HepG2 (cell line): Measurements from ENCODE around the gene TTLL4. TPM values are rescaled to one million over a fixed set of nuclear protein-coding genes. Genes with fewer than 3 reads are reported as not detected.

Experiments used
- ATM ChIP-seq: fragments of 450-650 bp; IDR thresholded peaks from 2 replicates; pipeline ENCODE4 v1.7.1; 2017; ENCODE audit warnings: mild to moderate bottlenecking, borderline replicate concordance
- CBX2 ChIP-seq, 2 experiments: fragments of 200-600 bp in 1 of 2; sonication (generic); formaldehyde crosslinking in 1 of 2; IDR thresholded peaks; 2 replicates each; pipeline versions ENCODE4 v1.7.0 to v1.8.1; 2018 to 2022; ENCODE audit warnings: low read depth in 2 of 2, low read length in 1 of 2, mild to moderate bottlenecking in 1 of 2, missing genetic modification reagents in 1 of 2
- ERF ChIP-seq: IDR thresholded peaks from 2 replicates; pipeline ENCODE4 v1.6.1; 2018; ENCODE audit warnings: missing biosample characterization, missing genetic modification reagents
- MYNN ChIP-seq: sonication (generic); formaldehyde crosslinking; IDR thresholded peaks from 2 replicates; pipeline ENCODE4 v1.4.0; 2020; ENCODE audit warnings: mild to moderate bottlenecking, low read depth, missing genetic modification reagents
- NCOR1 ChIP-seq: fragments of 200-600 bp; sonication (generic); IDR thresholded peaks from 2 replicates; pipeline ENCODE4 v1.7.0; 2017; ENCODE audit warnings: antibody characterized with exemption, low read length, borderline replicate concordance
- NFRKB ChIP-seq: fragments of 450-650 bp; IDR thresholded peaks from 2 replicates; pipeline ENCODE4 v1.6.1; 2017
- NR2F2 ChIP-seq: IDR thresholded peaks from 2 replicates; pipeline ENCODE4 v1.6.1; 2012; ENCODE audit warnings: low read depth, inconsistent platforms, borderline replicate concordance
- RAD21 ChIP-seq: fragments of 450-650 bp; formaldehyde crosslinking; IDR thresholded peaks from 2 replicates; pipeline ENCODE4 v1.5.0; 2020; ENCODE audit warnings: mild to moderate bottlenecking
- SALL2 ChIP-seq: sonication (generic); formaldehyde crosslinking; IDR thresholded peaks from 2 replicates; pipeline ENCODE4 v1.8.1; 2023; ENCODE audit warnings: mild to moderate bottlenecking, missing genetic modification reagents, inconsistent platforms
- SCMH1 ChIP-seq: sonication (generic); formaldehyde crosslinking; IDR thresholded peaks from 2 replicates; pipeline ENCODE4 v1.9.0; 2021; ENCODE audit warnings: missing genetic modification reagents, mild to moderate bottlenecking, borderline replicate concordance
- SMARCE1 ChIP-seq: fragments of 450-650 bp; IDR thresholded peaks from 2 replicates; pipeline ENCODE4 v1.6.1; 2017; ENCODE audit warnings: borderline replicate concordance
- ZNF251 ChIP-seq: sonication (generic); formaldehyde crosslinking; IDR thresholded peaks from 2 replicates; pipeline ENCODE4 v1.9.0; 2021; ENCODE audit warnings: mild to moderate bottlenecking, missing genetic modification reagents
- ZNF333 ChIP-seq: sonication (generic); formaldehyde crosslinking; IDR thresholded peaks from 2 replicates; pipeline ENCODE4 v1.4.0; 2020; ENCODE audit warnings: mild to moderate bottlenecking, missing genetic modification reagents, borderline replicate concordance
- ZNF792 ChIP-seq: IDR thresholded peaks from 2 replicates; pipeline ENCODE4 v1.6.1; 2016
- ZSCAN31 ChIP-seq: sonication (generic); formaldehyde crosslinking; IDR thresholded peaks from 2 replicates; pipeline ENCODE4 v1.5.0; 2020; ENCODE audit warnings: low read depth, mild to moderate bottlenecking, missing genetic modification reagents
- ZSCAN9 ChIP-seq: IDR thresholded peaks from 2 replicates; pipeline ENCODE4 v1.6.1; 2016; ENCODE audit warnings: borderline replicate concordance
- polyA plus RNA-seq, 8 experiments: library from polyadenylated mRNA; depleted of rRNA in 3 of 8; stranded (reverse) in 7 of 8; unstranded in 1 of 8; fragments of >200 nt; fragmentation: Illumina TruSeq in 4 of 8; extraction: Trizol in 4 of 8; gene quantifications; 2 replicates each; pipeline versions ENCODE4 v1.2.1 to v1.2.3, GENCODE V29; 2011 to 2016; ENCODE audit warnings: low read depth in 4 of 8, missing spikeins in 1 of 8, mixed read lengths in 1 of 8; ENCODE audit not compliant: insufficient read depth in 1 of 8
- total RNA-seq, 5 experiments: library from RNA; depleted of rRNA; stranded (reverse); fragments of >200 nt; fragmentation: Illumina TruSeq; extraction: Trizol; gene quantifications; 2 replicates each; pipeline ENCODE4 v1.2.3, GENCODE V29; 2016; ENCODE audit warnings: low read depth in 1 of 5
- TF ChIP-seq, protein P1 (sequence below): sonication (generic); formaldehyde crosslinking; IDR thresholded peaks from 2 replicates; pipeline ENCODE4 v1.8.0; 2022; ENCODE audit warnings: mild to moderate bottlenecking, missing genetic modification reagents
- TF ChIP-seq, protein P2 (sequence below): sonication (generic); formaldehyde crosslinking; IDR thresholded peaks from 2 replicates; pipeline ENCODE4 v1.5.1; 2020; ENCODE audit warnings: missing genetic modification reagents, mild to moderate bottlenecking, borderline replicate concordance
- TF ChIP-seq, protein P3 (sequence below): sonication (generic); formaldehyde crosslinking; IDR thresholded peaks from 2 replicates; pipeline ENCODE4 v1.8.0; 2022; ENCODE audit warnings: mild to moderate bottlenecking, missing genetic modification reagents; ENCODE audit not compliant: insufficient replicate concordance
- TF ChIP-seq, protein P4 (sequence below): IDR thresholded peaks from 2 replicates; pipeline ENCODE4 v1.6.1; 2018; ENCODE audit warnings: missing genetic modification reagents, mild to moderate bottlenecking, missing compliant biosample characterization

TTLL4 gene
- total and polyA plus RNA-seq, 2 of the 13 experiments (the other 11 are each of a cell fraction or from before 2014, with no cell fraction given), result 77.5 to 84.6 TPM

DNA sequence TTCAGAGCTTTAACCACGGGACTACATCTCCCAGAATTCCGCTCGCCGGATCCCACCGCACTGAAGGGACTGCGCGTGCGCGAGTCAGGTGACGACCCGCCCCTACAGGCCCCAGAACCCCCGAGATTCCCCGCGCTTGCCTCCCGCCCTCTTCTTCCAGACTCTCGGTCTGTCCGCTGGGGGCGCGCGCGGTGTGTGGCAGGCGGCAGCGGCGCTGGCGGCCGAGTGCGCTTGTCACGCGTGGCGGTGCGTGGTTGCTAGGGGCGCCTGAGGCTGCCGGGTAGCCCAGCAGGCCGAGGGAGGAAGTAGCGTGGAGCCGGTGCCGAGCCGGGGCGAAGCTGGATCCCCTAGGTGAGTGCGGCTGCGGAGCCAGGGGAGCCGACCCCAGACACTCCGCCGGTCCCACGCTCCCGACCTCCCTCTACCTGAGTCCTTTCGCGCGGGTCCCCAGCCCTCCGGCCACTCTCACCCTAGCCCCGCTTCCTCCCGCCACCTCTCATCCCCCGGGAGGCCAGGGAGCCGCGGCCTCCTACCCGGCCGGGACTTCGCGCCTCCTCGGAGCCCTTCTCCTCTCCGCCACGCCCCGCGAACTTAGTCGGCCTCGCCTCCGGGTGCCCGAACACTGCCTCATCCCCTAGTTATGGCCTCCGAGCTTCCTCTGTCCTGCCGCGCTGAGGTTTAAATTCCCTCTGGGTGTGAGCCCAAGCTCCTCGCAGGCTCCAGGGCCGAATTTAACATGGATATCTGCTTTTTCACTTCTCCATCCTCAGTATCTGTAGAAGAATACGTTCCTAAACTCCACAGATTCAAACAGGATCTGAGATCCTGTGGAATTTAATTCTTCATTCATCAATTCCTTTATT, at the start of gene TTLL4 (continued):
- peak; percentile 99 for TF ChIP-seq ZSCAN31 (CRISPR knock-in tag)
- TF ChIP-seq CBX2 (IDR thresholded peaks at IDR 0.05; ENCODE audit: low read depth, low read length), result no peak
- TF ChIP-seq CBX2 (CRISPR knock-in tag; IDR thresholded peaks at IDR 0.05; ENCODE audit: low read depth), result no peak
- peak; percentile 92; the same call in 1 of the 2 replicates for TF ChIP-seq SALL2 (CRISPR knock-in tag)
- no peak; the same call in 1 of the 2 replicates for TF ChIP-seq MYNN (CRISPR knock-in tag)
- TF ChIP-seq, protein P1, sequence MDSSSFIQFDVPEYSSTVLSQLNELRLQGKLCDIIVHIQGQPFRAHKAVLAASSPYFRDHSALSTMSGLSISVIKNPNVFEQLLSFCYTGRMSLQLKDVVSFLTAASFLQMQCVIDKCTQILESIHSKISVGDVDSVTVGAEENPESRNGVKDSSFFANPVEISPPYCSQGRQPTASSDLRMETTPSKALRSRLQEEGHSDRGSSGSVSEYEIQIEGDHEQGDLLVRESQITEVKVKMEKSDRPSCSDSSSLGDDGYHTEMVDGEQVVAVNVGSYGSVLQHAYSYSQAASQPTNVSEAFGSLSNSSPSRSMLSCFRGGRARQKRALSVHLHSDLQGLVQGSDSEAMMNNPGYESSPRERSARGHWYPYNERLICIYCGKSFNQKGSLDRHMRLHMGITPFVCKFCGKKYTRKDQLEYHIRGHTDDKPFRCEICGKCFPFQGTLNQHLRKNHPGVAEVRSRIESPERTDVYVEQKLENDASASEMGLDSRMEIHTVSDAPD (CRISPR knock-in tag), result no peak
- TF ChIP-seq, protein P2, sequence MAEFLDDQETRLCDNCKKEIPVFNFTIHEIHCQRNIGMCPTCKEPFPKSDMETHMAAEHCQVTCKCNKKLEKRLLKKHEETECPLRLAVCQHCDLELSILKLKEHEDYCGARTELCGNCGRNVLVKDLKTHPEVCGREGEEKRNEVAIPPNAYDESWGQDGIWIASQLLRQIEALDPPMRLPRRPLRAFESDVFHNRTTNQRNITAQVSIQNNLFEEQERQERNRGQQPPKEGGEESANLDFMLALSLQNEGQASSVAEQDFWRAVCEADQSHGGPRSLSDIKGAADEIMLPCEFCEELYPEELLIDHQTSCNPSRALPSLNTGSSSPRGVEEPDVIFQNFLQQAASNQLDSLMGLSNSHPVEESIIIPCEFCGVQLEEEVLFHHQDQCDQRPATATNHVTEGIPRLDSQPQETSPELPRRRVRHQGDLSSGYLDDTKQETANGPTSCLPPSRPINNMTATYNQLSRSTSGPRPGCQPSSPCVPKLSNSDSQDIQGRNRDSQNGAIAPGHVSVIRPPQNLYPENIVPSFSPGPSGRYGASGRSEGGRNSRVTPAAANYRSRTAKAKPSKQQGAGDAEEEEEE (CRISPR knock-in tag), result no peak
- TF ChIP-seq NR2F2, result no peak
- TF ChIP-seq SCMH1 (CRISPR knock-in tag), result no peak
- no peak for TF ChIP-seq ZNF251
- TF ChIP-seq ZNF333 (CRISPR knock-in tag), result peak; percentile 94; the same call in 1 of the 2 replicates
- TF ChIP-seq ZNF792 (CRISPR knock-in tag), result peak; percentile 83
- TF ChIP-seq NFRKB, result no peak
- TF ChIP-seq, protein P3, sequence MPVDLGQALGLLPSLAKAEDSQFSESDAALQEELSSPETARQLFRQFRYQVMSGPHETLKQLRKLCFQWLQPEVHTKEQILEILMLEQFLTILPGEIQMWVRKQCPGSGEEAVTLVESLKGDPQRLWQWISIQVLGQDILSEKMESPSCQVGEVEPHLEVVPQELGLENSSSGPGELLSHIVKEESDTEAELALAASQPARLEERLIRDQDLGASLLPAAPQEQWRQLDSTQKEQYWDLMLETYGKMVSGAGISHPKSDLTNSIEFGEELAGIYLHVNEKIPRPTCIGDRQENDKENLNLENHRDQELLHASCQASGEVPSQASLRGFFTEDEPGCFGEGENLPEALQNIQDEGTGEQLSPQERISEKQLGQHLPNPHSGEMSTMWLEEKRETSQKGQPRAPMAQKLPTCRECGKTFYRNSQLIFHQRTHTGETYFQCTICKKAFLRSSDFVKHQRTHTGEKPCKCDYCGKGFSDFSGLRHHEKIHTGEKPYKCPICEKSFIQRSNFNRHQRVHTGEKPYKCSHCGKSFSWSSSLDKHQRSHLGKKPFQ (CRISPR knock-in tag), result peak; percentile 98
- TF ChIP-seq ERF (CRISPR knock-in tag), result peak; percentile 73
- no peak for TF ChIP-seq NCOR1
- TF ChIP-seq ZSCAN9 (CRISPR knock-in tag), result peak; percentile 65; the same call in 1 of the 2 replicates
- TF ChIP-seq SMARCE1, result no peak
- TF ChIP-seq RAD21, result peak; percentile 84
- TF ChIP-seq, protein P4, sequence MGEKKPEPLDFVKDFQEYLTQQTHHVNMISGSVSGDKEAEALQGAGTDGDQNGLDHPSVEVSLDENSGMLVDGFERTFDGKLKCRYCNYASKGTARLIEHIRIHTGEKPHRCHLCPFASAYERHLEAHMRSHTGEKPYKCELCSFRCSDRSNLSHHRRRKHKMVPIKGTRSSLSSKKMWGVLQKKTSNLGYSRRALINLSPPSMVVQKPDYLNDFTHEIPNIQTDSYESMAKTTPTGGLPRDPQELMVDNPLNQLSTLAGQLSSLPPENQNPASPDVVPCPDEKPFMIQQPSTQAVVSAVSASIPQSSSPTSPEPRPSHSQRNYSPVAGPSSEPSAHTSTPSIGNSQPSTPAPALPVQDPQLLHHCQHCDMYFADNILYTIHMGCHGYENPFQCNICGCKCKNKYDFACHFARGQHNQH (CRISPR knock-in tag), result peak; percentile 92
- no peak for TF ChIP-seq ATM
